ENCODE results near the gene PCBP4.
"Not testable (repeated sequence)": the region's sequence is repeated elsewhere in the genome, so short reads cannot be mapped to it uniquely, and the experiment has no call there.

The PCBP4 gene

DNA sequence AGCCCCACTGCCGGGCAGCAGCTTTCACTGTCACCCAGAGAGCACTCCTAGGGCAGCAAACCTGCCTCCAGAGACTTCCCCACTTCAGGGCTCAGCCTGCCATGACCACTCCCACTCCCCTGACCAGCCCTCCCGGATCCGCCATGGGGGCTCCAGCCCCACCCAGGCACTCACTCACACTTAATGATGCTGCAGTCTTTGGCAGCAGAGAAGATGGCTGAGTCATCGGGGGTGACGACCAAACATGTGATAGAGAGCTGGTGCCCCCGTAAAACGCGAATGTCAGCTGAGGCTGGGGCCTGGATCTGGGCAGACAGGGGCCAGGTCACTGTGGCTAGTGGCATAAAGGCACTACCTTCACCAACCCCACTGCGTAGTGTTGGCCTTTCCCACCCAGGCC lies 30.2 kb downstream of the PCBP4 start:
- Histone ChIP-seq H3K9me3 (ENCODE audit: control insufficient read depth, low read length) (no peaks in the 10 kb centered on the region), H3K4me3 (ENCODE audit: low read length) (no peak overlapping the region), H3K36me3 (ENCODE audit: control insufficient read depth, insufficient read depth, low read length) (peaks cover 8% of the 10 kb centered on the region), H3K9ac (ENCODE audit: low read length) (no peak overlapping the region), H3K27me3 (ENCODE audit: control insufficient read depth, insufficient read depth, low read length) (no peaks in the 10 kb centered on the region), H3K4me1 (ENCODE audit: control insufficient read depth, insufficient read depth, low read length) (peaks cover 13% of the 10 kb centered on the region)

DNA sequence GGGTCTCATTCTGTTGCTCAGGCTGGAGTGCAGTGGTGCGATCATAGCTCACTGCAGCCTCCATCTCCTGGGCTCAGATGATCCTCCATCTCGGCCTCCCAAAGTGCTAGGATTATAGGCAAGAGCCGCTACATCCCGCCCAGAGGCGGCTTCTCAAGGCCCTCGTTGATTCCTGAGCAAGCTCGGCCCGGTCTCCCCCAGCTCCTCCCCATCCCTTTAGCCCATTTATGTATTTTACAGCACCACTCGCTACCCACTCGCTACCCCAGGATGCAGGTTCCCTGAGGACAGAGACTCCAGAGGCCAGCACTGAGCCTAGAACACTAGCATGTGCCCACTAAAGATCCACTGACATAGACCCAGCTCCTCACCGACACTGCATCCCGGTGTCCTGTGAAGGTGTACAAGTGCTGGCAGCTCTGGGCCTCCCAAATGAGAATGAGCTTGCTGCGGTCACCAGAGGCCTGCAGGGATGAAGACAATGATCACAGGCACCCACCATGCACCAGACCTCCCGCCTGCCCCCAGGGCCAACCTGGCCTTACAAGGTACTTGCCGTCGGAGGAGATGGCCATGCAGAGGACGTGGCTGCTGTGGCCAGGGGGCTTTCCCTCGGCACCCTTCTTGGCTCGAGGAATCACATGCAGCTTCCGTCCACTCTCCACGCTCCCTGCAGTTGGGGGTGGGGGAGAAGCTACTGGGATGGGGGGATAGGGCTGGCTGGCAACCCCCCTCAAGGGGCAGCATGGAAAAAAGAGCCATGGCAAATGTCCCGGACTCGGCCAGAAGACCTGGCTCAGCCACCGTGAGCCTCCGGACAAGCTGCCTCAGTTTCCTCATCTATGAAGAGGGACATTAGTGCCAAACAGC lies 31.1 kb downstream of the PCBP4 start:
- no peaks in the 10 kb centered on the region for H3K9me3 ChIP-seq (ENCODE audit: control insufficient read depth, low read length)
- H3K27me3 ChIP-seq (ENCODE audit: control insufficient read depth, insufficient read depth, low read length) = no peaks in the 10 kb centered on the region
- no peak overlapping the region for H3K4me3 ChIP-seq (ENCODE audit: low read length)
- H3K4me1 ChIP-seq (ENCODE audit: control insufficient read depth, insufficient read depth, low read length) = peaks cover 10% of the 10 kb centered on the region
- H3K36me3 ChIP-seq (ENCODE audit: control insufficient read depth, insufficient read depth, low read length) = peaks cover 8% of the 10 kb centered on the region
- no peak overlapping the region for H3K9ac ChIP-seq (ENCODE audit: low read length)

DNA sequence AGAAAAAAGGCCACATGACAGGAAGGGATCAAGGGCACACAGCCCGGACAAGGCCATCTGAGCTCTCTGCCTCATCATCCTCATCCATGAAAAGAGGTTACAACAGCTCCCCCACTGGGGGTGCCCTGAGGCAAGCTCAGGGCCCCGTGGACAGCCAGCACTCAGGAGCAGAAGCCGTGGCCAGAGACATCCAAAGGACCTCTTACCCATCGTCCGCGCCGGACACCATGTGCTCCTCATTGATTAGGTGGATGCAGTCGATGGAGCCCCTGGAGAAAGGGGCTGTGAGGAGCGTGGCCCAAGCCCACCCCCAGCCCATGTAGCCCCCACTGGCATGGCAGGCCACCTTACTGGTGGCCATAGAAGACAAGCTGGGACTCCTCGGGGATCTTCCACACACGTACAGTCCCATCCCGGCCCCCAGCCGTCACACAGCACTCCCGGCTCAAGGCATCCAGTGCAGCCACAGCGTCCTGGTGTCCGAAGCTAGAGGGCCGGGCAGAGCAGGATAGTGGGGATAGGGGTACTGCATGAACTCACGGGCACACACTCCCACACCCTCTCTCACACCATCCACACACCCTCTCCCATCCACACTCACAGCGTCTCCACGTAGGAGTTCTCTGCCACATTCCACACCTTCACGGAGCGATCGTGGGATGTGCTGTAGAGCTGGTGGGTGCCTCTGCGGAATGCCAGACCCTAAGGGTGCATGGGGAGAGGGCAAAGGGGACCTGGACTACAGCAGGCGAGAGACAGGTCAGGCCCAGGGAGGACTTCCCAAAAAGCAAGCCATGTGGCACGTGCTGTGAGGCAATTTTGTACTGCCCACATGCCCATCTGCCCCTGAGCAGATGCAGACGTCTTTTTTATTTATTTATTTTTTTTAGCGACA lies 32.0 kb downstream of the PCBP4 start:
- H3K4me3 ChIP-seq (ENCODE audit: low read length) = no peak overlapping the region
- H3K27me3 ChIP-seq (ENCODE audit: control insufficient read depth, insufficient read depth, low read length) = no peaks in the 10 kb centered on the region
- peaks cover 8% of the 10 kb centered on the region for H3K36me3 ChIP-seq (ENCODE audit: control insufficient read depth, insufficient read depth, low read length)
- no peaks in the 10 kb centered on the region for H3K9me3 ChIP-seq (ENCODE audit: control insufficient read depth, low read length)
- no peak overlapping the region for H3K9ac ChIP-seq (ENCODE audit: low read length)
- peaks cover 1% of the 10 kb centered on the region for H3K4me1 ChIP-seq (ENCODE audit: control insufficient read depth, insufficient read depth, low read length)

DNA sequence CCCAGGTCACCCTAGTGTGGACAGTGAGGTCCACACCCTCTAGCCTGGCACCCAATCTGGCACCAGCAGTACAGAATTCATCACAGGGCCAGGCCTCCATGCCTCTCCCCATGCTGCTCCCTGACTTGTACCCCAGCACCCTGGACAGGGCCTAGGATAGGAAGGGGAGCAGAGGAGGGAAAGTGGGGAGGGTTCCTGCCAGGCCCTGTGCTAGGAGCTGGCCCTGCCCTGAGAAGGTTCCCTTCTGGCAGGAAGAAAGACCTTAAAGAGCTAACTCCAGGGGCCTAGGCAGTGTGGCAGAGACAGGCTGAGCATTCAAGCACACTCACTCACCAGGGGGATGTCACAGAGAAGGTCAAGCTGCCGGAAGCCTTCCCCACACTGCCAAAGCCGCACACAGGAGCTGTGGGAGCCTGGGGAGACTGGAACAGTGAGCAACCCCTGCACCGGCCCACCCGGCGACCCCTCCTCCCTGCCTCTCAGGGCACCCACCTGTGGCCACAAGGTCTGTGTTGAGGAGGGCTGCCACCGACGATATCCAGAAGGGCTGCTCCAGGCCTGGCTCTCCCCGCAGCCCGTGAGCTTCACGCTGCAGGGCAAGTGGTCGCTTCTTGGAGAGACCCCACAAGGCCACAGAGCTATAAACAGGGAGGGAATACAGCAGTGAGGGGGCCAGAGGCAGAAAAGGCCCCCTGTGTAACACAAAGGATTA lies 33.0 kb downstream of the PCBP4 start:
- Histone ChIP-seq H3K4me3 (ENCODE audit: low read length) (no peak overlapping the region), H3K4me1 (ENCODE audit: control insufficient read depth, insufficient read depth, low read length) (no peaks in the 10 kb centered on the region), H3K27me3 (ENCODE audit: control insufficient read depth, insufficient read depth, low read length) (no peaks in the 10 kb centered on the region), H3K9ac (ENCODE audit: low read length) (no peak overlapping the region), H3K9me3 (ENCODE audit: control insufficient read depth, low read length) (no peaks in the 10 kb centered on the region), H3K36me3 (ENCODE audit: control insufficient read depth, insufficient read depth, low read length) (peaks cover 8% of the 10 kb centered on the region)

DNA sequence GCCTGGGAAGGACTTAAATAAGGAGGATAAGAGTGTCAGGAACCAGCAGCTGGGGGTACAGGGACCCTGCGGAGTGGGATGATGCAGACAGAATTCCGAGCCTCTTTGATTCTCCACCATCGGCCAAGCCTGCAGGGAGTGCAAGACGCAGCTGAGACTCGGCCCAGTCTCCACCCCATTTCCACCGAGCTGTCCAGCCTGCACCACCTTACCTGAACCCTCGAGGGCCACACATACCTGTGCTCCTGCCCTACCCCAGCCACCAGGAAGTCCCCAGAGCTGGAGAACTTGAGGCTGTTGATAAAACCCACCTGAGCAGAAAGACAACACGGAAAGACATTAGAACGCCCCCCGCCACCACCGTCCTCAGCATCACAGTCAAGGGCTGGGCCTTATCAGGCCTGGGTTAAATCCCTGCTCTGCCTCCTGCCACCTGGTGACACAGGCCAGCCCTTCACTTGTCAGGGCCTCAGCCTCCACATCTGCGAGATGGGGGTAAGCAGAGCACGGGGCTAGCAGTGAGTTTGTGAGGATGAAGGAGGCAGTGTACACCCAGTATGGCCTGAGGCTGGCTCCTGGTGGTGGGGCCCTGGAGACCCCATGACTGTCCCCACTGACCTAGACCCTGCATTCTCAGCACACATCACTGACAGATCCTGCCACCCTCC lies 33.6 kb downstream of the PCBP4 start:
- Histone ChIP-seq H3K9me3 (ENCODE audit: control insufficient read depth, low read length) (no peaks in the 10 kb centered on the region), H3K9ac (ENCODE audit: low read length) (no peak overlapping the region), H3K4me1 (ENCODE audit: control insufficient read depth, insufficient read depth, low read length) (no peaks in the 10 kb centered on the region), H3K36me3 (ENCODE audit: control insufficient read depth, insufficient read depth, low read length) (peaks cover 8% of the 10 kb centered on the region), H3K4me3 (ENCODE audit: low read length) (no peak overlapping the region), H3K27me3 (ENCODE audit: control insufficient read depth, insufficient read depth, low read length) (no peaks in the 10 kb centered on the region)

DNA sequence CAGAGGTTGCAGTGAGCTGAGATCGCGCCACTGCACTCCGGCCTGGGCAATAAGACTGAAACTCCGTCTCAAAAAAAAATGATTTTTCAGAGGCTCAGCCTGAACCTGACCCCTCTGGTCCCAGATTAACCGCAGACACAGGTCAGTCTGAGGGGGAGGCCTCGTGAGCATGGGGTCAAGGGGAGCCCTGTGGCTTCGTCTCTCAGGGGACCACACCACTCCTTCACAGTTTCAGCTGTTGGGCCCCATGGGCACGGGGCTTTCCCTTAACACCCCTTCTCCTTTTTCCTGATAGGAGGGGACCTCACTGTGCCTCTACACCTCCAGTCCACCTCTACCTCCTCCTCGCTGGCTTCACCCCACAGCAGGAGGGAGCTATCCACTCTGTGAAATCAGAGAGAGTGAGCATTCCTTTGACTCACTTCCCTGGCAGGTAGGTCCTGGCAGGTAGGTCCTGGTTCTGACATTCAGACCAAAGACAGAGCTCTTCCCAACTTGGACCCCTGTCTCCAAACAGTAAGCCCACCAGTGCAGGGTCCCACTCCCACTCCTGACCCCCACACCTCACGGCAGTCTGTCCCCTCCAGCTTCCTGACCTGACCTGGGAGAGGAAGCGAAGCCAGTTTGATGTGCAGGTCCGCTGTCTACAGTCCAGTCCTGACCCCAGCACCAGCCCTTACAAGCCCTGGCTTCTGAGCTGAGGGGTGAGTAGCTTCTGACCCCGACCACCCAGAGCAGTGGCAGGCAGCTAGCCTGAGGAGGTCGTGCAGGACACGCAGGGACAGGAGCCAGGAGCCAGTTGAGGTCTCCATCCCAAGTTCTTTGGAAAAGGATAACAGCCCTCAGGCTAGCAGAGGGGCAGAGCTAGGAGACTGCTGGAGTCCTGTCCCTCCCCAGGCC lies 34.5 kb downstream of the PCBP4 start:
- no peaks in the 10 kb centered on the region for H3K4me1 ChIP-seq (ENCODE audit: control insufficient read depth, insufficient read depth, low read length)
- no peaks in the 10 kb centered on the region for H3K27me3 ChIP-seq (ENCODE audit: control insufficient read depth, insufficient read depth, low read length)
- no peak overlapping the region for H3K4me3 ChIP-seq (ENCODE audit: low read length)
- H3K9ac ChIP-seq (ENCODE audit: low read length) = no peak overlapping the region
- H3K36me3 ChIP-seq (ENCODE audit: control insufficient read depth, insufficient read depth, low read length) = peaks cover 8% of the 10 kb centered on the region
- no peaks in the 10 kb centered on the region for H3K9me3 ChIP-seq (ENCODE audit: control insufficient read depth, low read length)

DNA sequence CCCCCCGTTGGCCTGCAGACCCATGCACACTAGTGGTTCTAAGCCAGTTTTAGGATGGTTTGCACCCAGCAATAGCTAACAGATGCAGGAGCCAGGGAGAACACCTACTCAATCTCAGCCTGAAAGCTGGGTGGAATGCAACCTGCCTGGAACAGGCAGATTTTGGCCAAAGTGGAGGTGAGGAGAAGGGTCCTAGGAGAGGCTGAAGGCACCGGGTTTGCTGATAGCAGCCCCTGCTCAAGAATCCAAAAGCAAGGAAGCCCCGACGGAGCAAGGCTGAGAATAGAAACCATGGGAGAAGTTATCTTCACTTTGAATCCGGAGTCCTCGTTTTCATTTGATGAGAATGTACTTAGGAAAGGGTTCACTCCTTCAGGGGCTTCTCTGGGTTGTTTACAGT lies 35.5 kb downstream of the PCBP4 start:
- H3K36me3 ChIP-seq (ENCODE audit: control insufficient read depth, insufficient read depth, low read length) = peaks cover 2% of the 10 kb centered on the region
- H3K4me1 ChIP-seq (ENCODE audit: control insufficient read depth, insufficient read depth, low read length) = no peaks in the 10 kb centered on the region
- H3K9me3 ChIP-seq (ENCODE audit: control insufficient read depth, low read length) = no peaks in the 10 kb centered on the region
- no peak overlapping the region for H3K9ac ChIP-seq (ENCODE audit: low read length)
- H3K4me3 ChIP-seq (ENCODE audit: low read length) = no peak overlapping the region
- no peaks in the 10 kb centered on the region for H3K27me3 ChIP-seq (ENCODE audit: control insufficient read depth, insufficient read depth, low read length)

DNA sequence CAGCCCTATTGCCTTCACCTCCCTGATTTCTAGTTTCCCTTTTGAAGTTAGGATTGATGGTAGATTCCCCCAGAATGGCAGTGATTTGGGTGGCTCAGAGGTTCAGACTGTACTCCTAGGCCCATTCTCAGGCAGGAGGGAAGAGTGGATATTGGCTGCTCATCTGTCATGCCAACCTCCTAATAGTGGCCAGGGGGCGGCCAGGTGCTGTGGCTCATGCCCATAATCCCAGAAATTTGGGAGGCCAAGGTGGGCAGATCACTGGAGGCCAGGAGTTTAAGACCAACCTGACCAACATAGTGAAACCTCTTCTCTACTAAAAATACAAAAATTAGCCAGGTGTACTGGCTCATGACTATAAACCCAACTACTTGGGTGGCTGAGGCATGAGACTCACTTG lies 36.8 kb downstream of the PCBP4 start:
- no peaks in the 10 kb centered on the region for H3K36me3 ChIP-seq (ENCODE audit: control insufficient read depth, insufficient read depth, low read length)
- no peaks in the 10 kb centered on the region for H3K9me3 ChIP-seq (ENCODE audit: control insufficient read depth, low read length)
- no peaks in the 10 kb centered on the region for H3K4me1 ChIP-seq (ENCODE audit: control insufficient read depth, insufficient read depth, low read length)
- H3K27me3 ChIP-seq (ENCODE audit: control insufficient read depth, insufficient read depth, low read length) = no peaks in the 10 kb centered on the region
- H3K4me3 ChIP-seq (ENCODE audit: low read length) = no peak overlapping the region
- H3K9ac ChIP-seq (ENCODE audit: low read length) = no peak overlapping the region

DNA sequence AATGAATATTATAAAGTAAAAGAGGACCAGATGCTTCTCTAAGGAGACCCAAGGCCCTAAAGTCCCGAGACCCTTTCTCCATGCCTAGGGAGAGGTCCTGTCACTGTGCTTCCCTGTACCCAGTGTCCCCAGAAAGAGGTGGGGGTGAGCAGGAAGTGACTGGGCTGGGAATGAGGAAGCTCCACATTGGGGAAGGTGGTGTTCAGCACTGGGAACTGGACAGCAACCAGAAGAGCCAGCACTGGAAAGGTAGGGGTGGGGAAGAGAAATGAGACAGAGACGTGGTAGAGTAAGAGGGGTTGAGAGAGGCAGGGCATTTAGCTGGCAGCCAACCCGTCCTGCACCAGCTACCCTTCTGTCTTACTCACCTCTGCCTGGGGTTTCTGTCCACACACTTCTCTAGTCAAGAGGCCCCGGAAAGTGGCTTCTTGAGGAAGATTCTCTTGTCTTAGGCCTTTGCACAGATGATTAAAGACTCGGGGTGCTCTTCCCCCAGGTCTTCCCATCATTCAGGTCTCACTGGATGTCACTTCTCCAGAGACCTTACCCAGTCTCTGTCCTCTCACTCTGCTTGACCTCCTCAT lies 37.7 kb downstream of the PCBP4 start:
- Histone ChIP-seq H3K27me3 (ENCODE audit: control insufficient read depth, insufficient read depth, low read length) (no peaks in the 10 kb centered on the region), H3K4me3 (ENCODE audit: low read length) (no peak overlapping the region), H3K36me3 (ENCODE audit: control insufficient read depth, insufficient read depth, low read length) (no peaks in the 10 kb centered on the region), H3K9me3 (ENCODE audit: control insufficient read depth, low read length) (no peaks in the 10 kb centered on the region), H3K9ac (ENCODE audit: low read length) (no peak overlapping the region), H3K4me1 (ENCODE audit: control insufficient read depth, insufficient read depth, low read length) (no peaks in the 10 kb centered on the region)

DNA sequence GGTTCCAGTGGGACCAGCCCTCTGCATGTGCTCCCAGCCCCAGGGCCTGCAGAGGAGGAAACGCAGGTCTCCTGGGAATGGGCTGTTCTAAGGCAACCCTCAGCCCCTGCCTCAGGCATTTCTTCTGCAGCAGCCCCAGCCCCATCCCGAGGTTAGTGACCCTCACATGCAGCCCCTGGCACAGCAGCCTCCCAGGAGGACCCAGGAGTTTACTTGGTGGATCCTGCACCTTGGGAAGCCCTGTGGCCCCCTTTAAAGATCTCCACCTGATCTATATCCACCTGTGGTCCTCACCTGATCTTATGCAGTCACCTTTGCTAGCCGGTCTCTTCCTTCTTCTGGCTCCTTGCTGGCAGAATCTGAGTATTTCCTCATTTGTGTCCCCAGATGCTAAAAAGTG lies 38.3 kb downstream of the PCBP4 start:
- H3K9ac ChIP-seq (ENCODE audit: low read length); H3K4me3 ChIP-seq (ENCODE audit: low read length); H3K4me1 ChIP-seq (ENCODE audit: control insufficient read depth, insufficient read depth, low read length); H3K36me3 ChIP-seq (ENCODE audit: control insufficient read depth, insufficient read depth, low read length); H3K27me3 ChIP-seq (ENCODE audit: control insufficient read depth, insufficient read depth, low read length); H3K9me3 ChIP-seq (ENCODE audit: control insufficient read depth, low read length): not testable (repeated sequence)

Measured in mucosa of stomach (tissue), 1 donor.